ENCODE data around the gene ASS1. TPM values are rescaled to one million over a fixed set of nuclear protein-coding genes. Genes with fewer than 3 reads are reported as not detected.
A peak's percentile ranks its signal among the peaks of the same experiment; 100 is the strongest.

The ASS1 gene
- total RNA-seq, 1 donor from 2014 or later, result 4.5 TPM

DNA sequence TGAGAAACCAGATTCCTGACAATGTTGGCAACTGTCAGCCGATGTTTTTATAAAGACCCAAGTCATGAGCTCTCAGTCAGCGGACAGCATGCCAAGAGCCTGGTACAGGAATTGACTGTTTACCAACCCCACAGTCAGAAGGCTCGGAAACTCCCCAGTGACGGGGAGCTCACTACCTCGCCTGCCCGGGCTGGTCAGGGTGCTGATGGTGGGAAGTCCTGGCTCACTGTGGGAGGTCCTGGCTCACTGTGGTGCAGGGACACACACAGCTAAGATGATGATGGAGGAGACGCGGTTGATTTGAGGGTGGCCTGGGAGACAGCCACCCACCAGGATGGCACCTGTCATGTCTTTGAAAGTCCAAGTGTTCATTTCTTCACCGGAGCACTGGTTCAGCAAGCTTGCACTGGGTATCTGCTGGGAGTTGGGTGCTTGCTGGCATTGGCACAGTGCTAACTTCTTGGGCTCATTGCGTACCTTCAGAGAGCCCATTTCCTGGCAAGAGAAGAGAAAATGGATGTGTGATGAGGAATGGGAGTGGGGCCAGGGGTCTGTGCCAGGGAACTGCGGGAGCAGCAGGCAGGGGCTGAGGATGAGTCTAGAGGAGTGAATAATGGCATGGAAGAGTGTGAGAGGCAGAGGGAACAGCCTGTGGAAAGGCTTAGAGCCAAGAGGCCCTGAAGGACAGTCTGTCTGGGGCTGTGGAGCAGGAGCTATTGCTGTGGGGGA lies 15.3 kb downstream of the ASS1 start:
- H3K27me3 Mint-ChIP-seq (ENCODE audit: low read depth), result peaks cover 12% of the 10 kb centered on the region
- no peak for DNase-seq (ENCODE audit: low read depth, low spot score)
- no peak overlapping the region for H3K27ac Mint-ChIP-seq (ENCODE audit: unreplicated experiment)
- TF ChIP-seq, protein P1, sequence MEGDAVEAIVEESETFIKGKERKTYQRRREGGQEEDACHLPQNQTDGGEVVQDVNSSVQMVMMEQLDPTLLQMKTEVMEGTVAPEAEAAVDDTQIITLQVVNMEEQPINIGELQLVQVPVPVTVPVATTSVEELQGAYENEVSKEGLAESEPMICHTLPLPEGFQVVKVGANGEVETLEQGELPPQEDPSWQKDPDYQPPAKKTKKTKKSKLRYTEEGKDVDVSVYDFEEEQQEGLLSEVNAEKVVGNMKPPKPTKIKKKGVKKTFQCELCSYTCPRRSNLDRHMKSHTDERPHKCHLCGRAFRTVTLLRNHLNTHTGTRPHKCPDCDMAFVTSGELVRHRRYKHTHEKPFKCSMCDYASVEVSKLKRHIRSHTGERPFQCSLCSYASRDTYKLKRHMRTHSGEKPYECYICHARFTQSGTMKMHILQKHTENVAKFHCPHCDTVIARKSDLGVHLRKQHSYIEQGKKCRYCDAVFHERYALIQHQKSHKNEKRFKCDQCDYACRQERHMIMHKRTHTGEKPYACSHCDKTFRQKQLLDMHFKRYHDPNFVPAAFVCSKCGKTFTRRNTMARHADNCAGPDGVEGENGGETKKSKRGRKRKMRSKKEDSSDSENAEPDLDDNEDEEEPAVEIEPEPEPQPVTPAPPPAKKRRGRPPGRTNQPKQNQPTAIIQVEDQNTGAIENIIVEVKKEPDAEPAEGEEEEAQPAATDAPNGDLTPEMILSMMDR (conservative IDR thresholded peaks at IDR 0.05), result no peak
- no peak overlapping the region for H3K4me3 Mint-ChIP-seq
- H3K36me3 Mint-ChIP-seq (ENCODE audit: low read depth), result no peaks in the 10 kb centered on the region
- H3K4me1 Mint-ChIP-seq, result peaks cover 4% of the 10 kb centered on the region
- H3K9me3 Mint-ChIP-seq, result no peaks in the 10 kb centered on the region

- Mint-ChIP-seq H3K4me3 (no peak overlapping the region), H3K27ac (ENCODE audit: unreplicated experiment) (no peak overlapping the region), H3K36me3 (ENCODE audit: low read depth) (no peaks in the 10 kb centered on the region), H3K27me3 (ENCODE audit: low read depth) (peaks cover 12% of the 10 kb centered on the region), H3K9me3 (no peaks in the 10 kb centered on the region), H3K4me1 (peaks cover 14% of the 10 kb centered on the region)
- peak; percentile 90 for DNase-seq (ENCODE audit: low read depth, low spot score)
- TF ChIP-seq, protein P1 (conservative IDR thresholded peaks at IDR 0.05), result peak; percentile 96
These were observed 16.5 kb downstream of the ASS1 start for GRCh38 chr9:130461218-130461630.

DNA sequence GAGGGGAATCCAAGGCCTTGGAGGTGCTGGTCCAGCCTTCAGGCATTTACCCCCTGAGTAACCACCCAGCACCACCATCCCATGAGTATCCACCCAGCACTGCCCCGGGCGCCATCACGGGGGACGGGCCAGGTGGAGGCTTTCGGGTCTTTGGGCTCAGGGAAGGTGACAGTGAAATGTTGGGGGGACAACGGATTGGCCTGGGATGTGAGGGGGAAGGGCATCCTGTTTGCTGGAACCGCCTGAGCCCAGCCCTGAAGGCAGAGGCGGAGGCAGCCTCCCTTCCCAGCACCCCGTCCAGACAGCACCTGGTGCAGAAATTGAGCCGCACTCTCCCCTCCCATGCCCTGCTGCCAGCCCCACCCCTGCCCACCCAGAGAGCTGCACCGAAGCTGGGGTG lies 17.0 kb downstream of the ASS1 start:
- Mint-ChIP-seq H3K27ac (ENCODE audit: unreplicated experiment) (no peak overlapping the region), H3K9me3 (no peaks in the 10 kb centered on the region), H3K27me3 (ENCODE audit: low read depth) (peaks cover 14% of the 10 kb centered on the region), H3K4me1 (peaks cover 19% of the 10 kb centered on the region), H3K36me3 (ENCODE audit: low read depth) (no peaks in the 10 kb centered on the region), H3K4me3 (no peak overlapping the region)
- DNase-seq (ENCODE audit: low read depth, low spot score), result no peak
- TF ChIP-seq, protein P1 (conservative IDR thresholded peaks at IDR 0.05), result no peak

- Mint-ChIP-seq H3K36me3 (ENCODE audit: low read depth) (no peaks in the 10 kb centered on the region), H3K4me1 (peaks cover 30% of the 10 kb centered on the region), H3K27ac (ENCODE audit: unreplicated experiment) (no peak overlapping the region), H3K4me3 (no peak overlapping the region), H3K27me3 (ENCODE audit: low read depth) (peaks cover 26% of the 10 kb centered on the region), H3K9me3 (no peaks in the 10 kb centered on the region)
- TF ChIP-seq, protein P1 (conservative IDR thresholded peaks at IDR 0.05), result no peak
- no peak for DNase-seq (ENCODE audit: low read depth, low spot score)
These were observed 18.2 kb downstream of the ASS1 start for GRCh38 chr9:130462685-130463540.

- Mint-ChIP-seq H3K4me1 (peaks cover 33% of the 10 kb centered on the region), H3K27me3 (ENCODE audit: low read depth) (peaks cover 33% of the 10 kb centered on the region)
These were observed 19.3 kb downstream of the ASS1 start for GRCh38 chr9:130463763-130464745.

More at GRCh38 chr9:130463763-130464745, 19.3 kb downstream of the ASS1 start:
- TF ChIP-seq, protein P1 (conservative IDR thresholded peaks at IDR 0.05), result no peak
- Mint-ChIP-seq H3K9me3 (no peaks in the 10 kb centered on the region), H3K27ac (ENCODE audit: unreplicated experiment) (peak overlapping the region; percentile 20), H3K4me3 (no peak overlapping the region), H3K36me3 (ENCODE audit: low read depth) (no peaks in the 10 kb centered on the region)
- no peak for DNase-seq (ENCODE audit: low read depth, low spot score)
